K562 (cell line): ENCODE measurements around the gene SLC26A1. TPM values are rescaled to one million over a fixed set of nuclear protein-coding genes. Genes with fewer than 3 reads are reported as not detected.

Experiments used
- ARID2 ChIP-seq: fragments of 450-650 bp; IDR thresholded peaks from 2 replicates; pipeline ENCODE4 v1.6.1; 2017; ENCODE audit warnings: antibody characterized with exemption, mild to moderate bottlenecking
- CAMTA2 ChIP-seq: fragments of 250-450 bp; sonication (Bioruptor Pico); conservative IDR thresholded peaks from 2 replicates; pipeline ENCODE4 v1.5.1; 2022
- CBX1 ChIP-seq: sonication (generic); IDR thresholded peaks from 2 replicates; pipeline ENCODE4 v1.6.1; 2016; ENCODE audit warnings: antibody characterized with exemption, low read depth, mild to moderate bottlenecking
- CCAR2 ChIP-seq: fragments of 200-400 bp; formaldehyde crosslinking; IDR thresholded peaks from 2 replicates; pipeline ENCODE4 v1.6.1; 2017; ENCODE audit warnings: mild to moderate bottlenecking, low read depth, low read length
- CHCHD3 ChIP-seq: fragments of 250-450 bp; sonication (Bioruptor Pico); IDR thresholded peaks from 2 replicates; pipeline ENCODE4 v2.1.2; 2022; ENCODE audit warnings: mild to moderate bottlenecking
- CREM ChIP-seq: IDR thresholded peaks from 2 replicates; pipeline ENCODE4 v1.6.1; 2014; ENCODE audit warnings: antibody characterized with exemption, low read depth
- DPF2 ChIP-seq: fragments of 450-650 bp; IDR thresholded peaks from 2 replicates; pipeline ENCODE4 v1.6.1; 2016
- GABPA ChIP-seq: fragments of 200-800 bp; sonication (Bioruptor generic); conservative IDR thresholded peaks from 2 replicates; pipeline ENCODE4 v1.6.1; 2016; ENCODE audit warnings: low read depth, missing genetic modification characterization, missing compliant biosample characterization
- HDAC6 ChIP-seq: IDR thresholded peaks from 2 replicates; pipeline ENCODE4 v1.6.1; 2012; ENCODE audit warnings: low read depth, mild to moderate bottlenecking, control low read depth, inconsistent platforms, low read length, moderate library complexity
- HDGF ChIP-seq: fragments of 450-650 bp; IDR thresholded peaks from 2 replicates; pipeline ENCODE4 v1.6.1; 2016
- HNRNPLL ChIP-seq: fragments of 200-400 bp; formaldehyde crosslinking; IDR thresholded peaks from 2 replicates; pipeline ENCODE4 v1.6.1; 2017; ENCODE audit warnings: low read length, low read depth, mild to moderate bottlenecking; ENCODE audit not compliant: poor library complexity, severe bottlenecking
- IRF2 ChIP-seq: sonication (generic); formaldehyde crosslinking; IDR thresholded peaks from 2 replicates; pipeline ENCODE4 v1.8.1; 2022; ENCODE audit warnings: mild to moderate bottlenecking, missing genetic modification reagents
- IRF9 ChIP-seq: fragments of 450-650 bp; IDR thresholded peaks from 2 replicates; pipeline ENCODE4 v1.6.1; 2016; ENCODE audit warnings: missing biosample characterization, missing genetic modification characterization
- KAT7 ChIP-seq: sonication (generic); formaldehyde crosslinking; IDR thresholded peaks from 2 replicates; pipeline ENCODE4 v1.8.0; 2022; ENCODE audit warnings: missing genetic modification reagents, mild to moderate bottlenecking, borderline replicate concordance
- KAT8 ChIP-seq: fragments of 450-650 bp; IDR thresholded peaks from 2 replicates; pipeline ENCODE4 v1.6.1; 2016; ENCODE audit warnings: low read depth, mild to moderate bottlenecking
- MCM3 ChIP-seq: fragments of 450-650 bp; IDR thresholded peaks from 2 replicates; pipeline ENCODE4 v1.6.1; 2016
- NELFE ChIP-seq: IDR thresholded peaks from 2 replicates; pipeline ENCODE4 v1.6.1; 2011; ENCODE audit warnings: mild to moderate bottlenecking; ENCODE audit not compliant: insufficient read depth, insufficient read length
- NFE2 ChIP-seq: IDR thresholded peaks from 2 replicates; pipeline ENCODE4 v1.6.1; 2014; ENCODE audit warnings: antibody characterized with exemption, low read depth
- RFX5 ChIP-seq: IDR thresholded peaks from 2 replicates; pipeline ENCODE4 v1.6.1; 2011; ENCODE audit warnings: low read depth, mild to moderate bottlenecking, improper control_type of control experiment, low read length
- RNF219 ChIP-seq: fragments of 250-450 bp; sonication (Bioruptor Pico); IDR thresholded peaks from 2 replicates; pipeline ENCODE4 v1.5.0; 2022; ENCODE audit warnings: mild to moderate bottlenecking
- SMARCE1 ChIP-seq: fragments of 450-650 bp; IDR thresholded peaks from 2 replicates; pipeline ENCODE4 v1.7.1; 2016; ENCODE audit warnings: mild to moderate bottlenecking
- SP2 ChIP-seq: IDR thresholded peaks from 2 replicates; pipeline ENCODE4 v1.6.1; 2011; ENCODE audit warnings: mild to moderate bottlenecking, low read depth, low read length, moderate library complexity; ENCODE audit not compliant: poor library complexity, severe bottlenecking; ENCODE audit errors: extremely low read depth
- THAP7 ChIP-seq: fragments of 250-450 bp; sonication (Bioruptor Pico); IDR thresholded peaks from 2 replicates; pipeline ENCODE4 v1.5.0; 2021
- ZFP91 ChIP-seq: sonication (generic); formaldehyde crosslinking; IDR thresholded peaks from 2 replicates; pipeline ENCODE4 v1.8.0; 2022; ENCODE audit warnings: mild to moderate bottlenecking, missing genetic modification reagents
- ZNF41 ChIP-seq: fragments of 250-450 bp; sonication (Bioruptor Pico); conservative IDR thresholded peaks from 2 replicates; pipeline ENCODE4 v1.4.0; 2020; ENCODE audit warnings: mild to moderate bottlenecking
- ZNF766 ChIP-seq: fragments of 200-800 bp; sonication (Bioruptor generic); conservative IDR thresholded peaks from 2 replicates; pipeline ENCODE4 v1.6.1; 2016; ENCODE audit warnings: missing genetic modification characterization, missing compliant biosample characterization
- polyA plus RNA-seq, 8 experiments: library from polyadenylated mRNA; depleted of rRNA in 4 of 8; stranded (reverse) in 5 of 8; unstranded in 3 of 8; fragments of >200 nt; fragmentation: Nextera tagmentation in 2 of 8; fragmentation: Illumina TruSeq in 1 of 8; extraction: Ambion mirVana in 2 of 8; extraction: Trizol in 1 of 8; gene quantifications; 2 replicates each; pipeline versions ENCODE4 v1.2.1 to v1.2.3, GENCODE V29; 2011 to 2014; ENCODE audit warnings: inconsistent platforms in 1 of 8, missing spikeins in 1 of 8
- total RNA-seq, 7 experiments: library from RNA; depleted of rRNA in 6 of 7; stranded (reverse); fragments of >200 nt in 6 of 7; fragmentation: Illumina TruSeq in 2 of 7; extraction: Trizol in 2 of 7; gene quantifications; 2 replicates each; pipeline versions ENCODE4 v1.2.1 to v1.2.3, GENCODE V29; 2011 to 2021; ENCODE audit warnings: low replicate concordance in 1 of 7

SLC26A1 gene
- total and polyA plus RNA-seq, 9 of the 15 experiments (the other 6 are each of a cell fraction or from before 2014, with no cell fraction given), result 0.11 to 4.2 (median 0.95) TPM

GRCh38 chr4:1009542-1010394, 16.6 kb upstream of the SLC26A1 start (continued):
- no peak for TF ChIP-seq CBX1
- TF ChIP-seq HDAC6, result no peak
- no peak for TF ChIP-seq IRF2 (CRISPR knock-in tag)
- no peak for TF ChIP-seq ZNF766 (CRISPR knock-in tag)
- no peak for TF ChIP-seq DPF2
- TF ChIP-seq KAT7, result 0 out of 2 replicates have a peak, but pooled peaks have one; percentile 40
- no peak for TF ChIP-seq RNF219 (CRISPR knock-in tag)
- TF ChIP-seq IRF9, result no peak
- no peak for TF ChIP-seq SMARCE1
- no peak for TF ChIP-seq HDGF
- no peak for TF ChIP-seq GABPA (tag)
- no peak for TF ChIP-seq RFX5
- no peak for TF ChIP-seq HNRNPLL
- TF ChIP-seq CAMTA2 (CRISPR knock-in tag), result 0 out of 2 replicates have a peak, but pooled peaks have one; percentile 13
- no peak for TF ChIP-seq ZFP91 (CRISPR knock-in tag)
- no peak for TF ChIP-seq CHCHD3 (CRISPR knock-in tag)
- no peak for TF ChIP-seq CREM
- TF ChIP-seq ZNF41 (CRISPR knock-in tag), result no peak
- TF ChIP-seq THAP7 (CRISPR knock-in tag), result 0 out of 2 replicates have a peak, but pooled peaks have one; percentile 39
- TF ChIP-seq MCM3, result no peak
- no peak for TF ChIP-seq SP2
- TF ChIP-seq NELFE, result no peak
- no peak for TF ChIP-seq KAT8
- TF ChIP-seq NFE2, result no peak
- TF ChIP-seq CCAR2, result no peak
- TF ChIP-seq ARID2, result no peak
